Choroid plexus epithelial cell (primary cell): ENCODE measurements around the gene CHD9NB.

ENCODE experiments used
- DNase-seq: peaks from one replicate; pipeline ENCODE4 v3.0.0-alpha.2; 2010; ENCODE audit warnings: low read depth
- H3K4me3 ChIP-seq: 2 replicates; pipeline ENCODE4 v1.5.1; 2011; ENCODE audit warnings: low read depth, mild to moderate bottlenecking, control low read depth, low read length, moderate library complexity
- CTCF ChIP-seq: conservative IDR thresholded peaks from 2 replicates; pipeline ENCODE4 v1.5.1; 2011; ENCODE audit warnings: low read depth, mild to moderate bottlenecking, control low read depth, inconsistent platforms, low read length, moderate library complexity

CHD9NB gene

GRCh38 chr16:53073022-53073421 is 20.3 kb upstream of the CHD9NB start:
- DNase-seq: no peak
- TF ChIP-seq CTCF: no peak
- H3K4me3 ChIP-seq: no peak overlapping the region

GRCh38 chr16:53071748-53072301 is 19.1 kb upstream of the CHD9NB start:
- TF ChIP-seq CTCF: no peak
- peak; percentile 47 for DNase-seq
- H3K4me3 ChIP-seq: no peak overlapping the region

- DNase-seq: no peak
- H3K4me3 ChIP-seq: no peak overlapping the region
- no peak for TF ChIP-seq CTCF
These were observed 17.1 kb upstream of the CHD9NB start for GRCh38 chr16:53069772-53070171.

GRCh38 chr16:53068423-53068833 is 15.7 kb upstream of the CHD9NB start:
- no peak for DNase-seq
- TF ChIP-seq CTCF: no peak
- no peak overlapping the region for H3K4me3 ChIP-seq

GRCh38 chr16:53067675-53068074 is 15.0 kb upstream of the CHD9NB start:
- DNase-seq: no peak
- TF ChIP-seq CTCF: no peak
- no peak overlapping the region for H3K4me3 ChIP-seq

GRCh38 chr16:53065461-53066061 is 12.9 kb upstream of the CHD9NB start:
- DNase-seq: no peak
- H3K4me3 ChIP-seq: no peak overlapping the region
- no peak for TF ChIP-seq CTCF

- no peak for DNase-seq
- TF ChIP-seq CTCF: no peak
- no peak overlapping the region for H3K4me3 ChIP-seq
These were observed 11.4 kb upstream of the CHD9NB start for GRCh38 chr16:53064081-53064578.
